SU-DHL-6 (cell line): Measurements from ENCODE around the gene GHR.

Source experiments
- CTCF ChIP-seq: fragments of 200-600 bp; sonication (generic); IDR thresholded peaks from one replicate; pipeline ENCODE4 v1.5.1; 2017; ENCODE audit warnings: antibody characterized with exemption, mild to moderate bottlenecking, low read length, moderate library complexity; ENCODE audit not compliant: insufficient read depth, poor library complexity, severe bottlenecking
- EZH2phosphoT487 ChIP-seq: fragments of 200-600 bp; sonication (generic), shearing (Covaris generic); conservative IDR thresholded peaks from 2 replicates; pipeline ENCODE4 v1.6.1; 2018; ENCODE audit warnings: mild to moderate bottlenecking, antibody characterized with exemption, low read length, moderate library complexity, mixed read lengths

- no peak for TF ChIP-seq CTCF
- TF ChIP-seq EZH2phosphoT487 = no peak
These were observed 30.3 kb upstream of the GHR start for GRCh38 chr5:42392917-42393316.
